ENCODE measurements around the gene ATP8A2.

Gene ATP8A2

GRCh38 chr13:25727250-25727649 is 355.5 kb downstream of the ATP8A2 start:
- no peak for TF ChIP-seq GATA1 (IDR thresholded peaks at IDR 0.05; ENCODE audit: low read depth, low read length)
- TF ChIP-seq POLR2A (IDR thresholded peaks at IDR 0.05; ENCODE audit: low read length): no peak
- no peak for DNase-seq

GRCh38 chr13:25727810-25728209 is 356.0 kb downstream of the ATP8A2 start:
- no peak for DNase-seq
- TF ChIP-seq POLR2A (IDR thresholded peaks at IDR 0.05; ENCODE audit: low read length): no peak
- TF ChIP-seq GATA1 (IDR thresholded peaks at IDR 0.05; ENCODE audit: low read depth, low read length): no peak

- DNase-seq: no peak
- TF ChIP-seq GATA1 (IDR thresholded peaks at IDR 0.05; ENCODE audit: low read depth, low read length) (no peak), POLR2A (IDR thresholded peaks at IDR 0.05; ENCODE audit: low read length) (no peak)
These were observed 357.4 kb downstream of the ATP8A2 start for GRCh38 chr13:25729201-25729600.

- no peak for TF ChIP-seq GATA1 (IDR thresholded peaks at IDR 0.05; ENCODE audit: low read depth, low read length)
- no peak for TF ChIP-seq POLR2A (IDR thresholded peaks at IDR 0.05; ENCODE audit: low read length)
- no peak for DNase-seq
These were observed 359.3 kb downstream of the ATP8A2 start for GRCh38 chr13:25731037-25731436.

GRCh38 chr13:25731536-25731935 is 359.8 kb downstream of the ATP8A2 start:
- TF ChIP-seq POLR2A (IDR thresholded peaks at IDR 0.05; ENCODE audit: low read length) (no peak), GATA1 (IDR thresholded peaks at IDR 0.05; ENCODE audit: low read depth, low read length) (no peak)

GRCh38 chr13:25732111-25732865 is 360.5 kb downstream of the ATP8A2 start:
- TF ChIP-seq GATA1 (IDR thresholded peaks at IDR 0.05; ENCODE audit: low read depth, low read length): no peak
- no peak for TF ChIP-seq POLR2A (IDR thresholded peaks at IDR 0.05; ENCODE audit: low read length)
- DNase-seq: no peak

More at GRCh38 chr13:25731536-25731935, 359.8 kb downstream of the ATP8A2 start:
- DNase-seq: no peak

GRCh38 chr13:25733001-25733491 is 361.3 kb downstream of the ATP8A2 start:
- TF ChIP-seq GATA1 (IDR thresholded peaks at IDR 0.05; ENCODE audit: low read depth, low read length): no peak
- TF ChIP-seq POLR2A (IDR thresholded peaks at IDR 0.05; ENCODE audit: low read length): no peak
- no peak for DNase-seq

- no peak for DNase-seq
- TF ChIP-seq POLR2A (IDR thresholded peaks at IDR 0.05; ENCODE audit: low read length) (no peak), GATA1 (IDR thresholded peaks at IDR 0.05; ENCODE audit: low read depth, low read length) (no peak)
These were observed 362.1 kb downstream of the ATP8A2 start for GRCh38 chr13:25733696-25734435.

GRCh38 chr13:25738342-25739196 is 366.8 kb downstream of the ATP8A2 start:
- DNase-seq: peak; percentile 30 to 42
- TF ChIP-seq GATA1 (IDR thresholded peaks at IDR 0.05; ENCODE audit: low read depth, low read length) (no peak), POLR2A (IDR thresholded peaks at IDR 0.05; ENCODE audit: low read length) (no peak)

GRCh38 chr13:25739376-25739775 is 367.6 kb downstream of the ATP8A2 start:
- TF ChIP-seq POLR2A (IDR thresholded peaks at IDR 0.05; ENCODE audit: low read length) (no peak), GATA1 (IDR thresholded peaks at IDR 0.05; ENCODE audit: low read depth, low read length) (no peak)

GRCh38 chr13:25741796-25742195 is 370.0 kb downstream of the ATP8A2 start:
- TF ChIP-seq POLR2A (IDR thresholded peaks at IDR 0.05; ENCODE audit: low read length): no peak
- no peak for TF ChIP-seq GATA1 (IDR thresholded peaks at IDR 0.05; ENCODE audit: low read depth, low read length)
- DNase-seq: no peak

More at GRCh38 chr13:25739376-25739775, 367.6 kb downstream of the ATP8A2 start:
- no peak for DNase-seq

GRCh38 chr13:25742220-25742619 is 370.4 kb downstream of the ATP8A2 start:
- DNase-seq: no peak
- TF ChIP-seq GATA1 (IDR thresholded peaks at IDR 0.05; ENCODE audit: low read depth, low read length) (no peak), POLR2A (IDR thresholded peaks at IDR 0.05; ENCODE audit: low read length) (no peak)

- no peak for DNase-seq
- TF ChIP-seq POLR2A (IDR thresholded peaks at IDR 0.05; ENCODE audit: low read length): no peak
- no peak for TF ChIP-seq GATA1 (IDR thresholded peaks at IDR 0.05; ENCODE audit: low read depth, low read length)
These were observed 371.6 kb downstream of the ATP8A2 start for GRCh38 chr13:25743421-25743820.

GRCh38 chr13:25744178-25744577 is 372.4 kb downstream of the ATP8A2 start:
- no peak for TF ChIP-seq GATA1 (IDR thresholded peaks at IDR 0.05; ENCODE audit: low read depth, low read length)
- DNase-seq: no peak
